NCI-H2227 (cell line): ENCODE results near the gene ADAMTS4.
A peak's percentile ranks its signal among the peaks of the same experiment; 100 is the strongest.

Source experiments
- DNase-seq: peaks from one replicate; lab custom pipeline; 2025; ENCODE audit not compliant: unreplicated experiment; lab: John Stamatoyannopoulos, UW

The ADAMTS4 gene

DNA sequence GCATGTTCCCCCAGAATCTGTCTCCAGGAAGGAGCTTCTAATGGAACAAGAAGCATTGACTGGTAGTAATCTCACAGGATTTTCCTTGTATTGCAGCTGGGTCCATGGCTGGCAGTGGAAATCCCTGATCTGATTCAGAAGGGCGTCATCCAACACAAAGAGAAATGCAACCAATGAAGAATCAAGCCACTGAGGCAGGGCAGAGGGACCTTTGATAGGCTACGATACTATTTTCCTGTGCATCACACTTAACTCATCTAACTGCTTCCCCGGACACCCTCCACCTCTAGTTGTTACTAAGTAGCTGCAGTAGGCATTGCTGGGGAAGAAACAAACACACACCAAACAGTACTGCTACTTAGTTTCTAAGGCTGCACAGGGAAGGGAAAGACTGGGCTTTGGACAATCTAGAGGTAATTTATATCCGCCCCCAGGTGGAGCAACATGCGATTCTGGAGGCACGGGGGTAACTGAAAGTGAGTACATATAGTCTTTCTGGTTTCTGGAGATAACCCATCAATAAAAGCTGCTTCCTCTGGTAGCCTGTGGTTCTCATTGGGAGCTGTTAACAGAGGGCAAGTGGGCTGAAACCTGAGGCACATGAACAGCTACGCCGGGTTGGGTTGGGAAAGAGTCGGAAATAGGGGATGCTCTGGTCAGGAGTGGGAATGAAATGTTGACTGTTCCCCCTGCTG, 40.4 kb downstream of the ADAMTS4 start:
- peak; percentile 46 for DNase-seq

DNA sequence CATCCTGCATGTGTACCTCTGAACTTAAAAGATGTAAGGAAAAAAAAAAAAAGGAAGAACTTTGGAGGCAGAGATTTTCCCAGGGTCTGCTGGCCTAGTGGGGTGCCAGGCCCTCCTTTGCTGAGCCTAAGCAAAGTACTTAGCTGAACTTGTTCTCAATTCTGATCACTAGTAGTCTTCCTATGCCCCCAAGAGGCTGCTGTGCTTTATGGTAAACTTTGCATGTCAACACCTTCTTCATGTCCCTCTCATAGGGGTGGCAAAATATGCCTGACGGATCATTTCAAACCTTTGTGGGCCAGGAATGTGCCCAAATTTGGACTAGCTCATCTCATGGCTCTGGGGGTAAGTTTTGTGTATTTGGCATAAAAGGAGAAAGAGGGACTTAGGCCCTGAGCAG, 41.0 kb downstream of the ADAMTS4 start:
- DNase-seq: no peak

DNA sequence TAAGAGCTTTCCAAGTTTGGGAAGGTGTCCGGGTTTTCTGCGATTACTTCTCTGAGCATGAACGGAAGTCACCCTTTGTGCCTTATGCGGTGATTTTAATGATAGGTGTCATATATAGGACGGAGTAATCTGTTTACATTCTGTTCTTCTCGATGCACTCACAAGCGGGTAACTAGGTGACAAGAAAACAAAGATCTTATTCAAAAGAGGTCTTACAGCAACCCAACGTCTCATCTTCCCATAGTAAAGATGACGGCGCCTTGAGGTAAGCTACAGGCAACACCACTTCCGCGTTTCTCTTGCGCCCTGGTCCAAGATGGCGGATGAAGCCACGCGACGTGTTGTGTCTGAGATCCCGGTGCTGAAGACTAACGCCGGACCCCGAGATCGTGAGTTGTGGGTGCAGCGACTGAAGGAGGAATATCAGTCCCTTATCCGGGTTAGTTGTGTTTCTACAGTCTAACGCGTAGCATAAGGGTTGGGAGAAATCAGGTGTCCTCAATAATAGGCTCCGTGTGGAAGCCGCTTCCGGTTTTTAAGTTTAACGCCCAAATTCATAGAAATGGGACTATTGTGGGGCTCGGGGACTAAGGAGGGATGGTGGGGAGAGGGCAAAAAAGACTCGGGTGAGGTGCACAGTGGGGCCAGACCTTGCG, 45.0 kb downstream of the ADAMTS4 start, which contains the start of gene UFC1:
UFC1 (plus strand) TSS at position 297 of the 656 bp plus-strand sequence; CDS start at position 317, 20 bp downstream.
- peak; percentile 90 for DNase-seq

DNA sequence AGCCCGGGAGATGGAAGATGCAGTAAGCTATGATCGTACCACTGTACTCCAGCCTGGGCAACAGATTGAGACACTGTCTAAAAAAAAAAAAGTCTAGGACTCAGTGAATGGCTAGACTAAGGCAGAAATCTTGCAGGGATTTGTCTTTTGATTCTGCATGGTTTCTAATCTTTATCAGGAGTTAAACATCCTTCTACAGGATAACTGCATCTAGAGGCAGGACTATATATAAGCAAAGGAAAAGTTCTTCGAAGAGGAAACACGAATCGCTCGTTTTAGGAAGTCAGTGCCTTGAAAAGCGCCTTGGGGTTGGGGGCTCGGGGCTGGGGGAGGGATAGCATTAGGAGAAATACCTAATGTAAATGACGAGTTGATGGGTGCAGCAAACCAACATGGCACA, 45.7 kb downstream of the ADAMTS4 start:
- DNase-seq: no peak

DNA sequence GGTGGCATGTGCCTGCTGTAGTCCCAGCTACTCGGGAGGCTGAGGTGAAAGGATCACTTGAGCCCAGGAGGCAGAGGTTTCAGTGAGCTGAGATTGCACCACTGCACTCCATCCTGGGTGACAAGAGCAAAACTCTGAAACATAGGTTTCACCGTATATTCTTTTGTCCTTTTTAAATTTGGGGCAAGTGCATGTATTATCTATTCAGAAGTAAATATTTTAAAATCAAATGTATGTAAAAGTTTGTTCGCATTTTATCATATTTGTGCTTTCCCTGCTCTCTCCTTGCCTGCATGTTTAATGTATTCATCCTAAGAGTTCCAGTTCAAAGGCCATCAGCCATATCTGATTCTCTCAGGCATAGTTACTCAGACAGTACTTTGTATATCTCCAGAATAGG, 53.0 kb downstream of the ADAMTS4 start:
- no peak for DNase-seq

DNA sequence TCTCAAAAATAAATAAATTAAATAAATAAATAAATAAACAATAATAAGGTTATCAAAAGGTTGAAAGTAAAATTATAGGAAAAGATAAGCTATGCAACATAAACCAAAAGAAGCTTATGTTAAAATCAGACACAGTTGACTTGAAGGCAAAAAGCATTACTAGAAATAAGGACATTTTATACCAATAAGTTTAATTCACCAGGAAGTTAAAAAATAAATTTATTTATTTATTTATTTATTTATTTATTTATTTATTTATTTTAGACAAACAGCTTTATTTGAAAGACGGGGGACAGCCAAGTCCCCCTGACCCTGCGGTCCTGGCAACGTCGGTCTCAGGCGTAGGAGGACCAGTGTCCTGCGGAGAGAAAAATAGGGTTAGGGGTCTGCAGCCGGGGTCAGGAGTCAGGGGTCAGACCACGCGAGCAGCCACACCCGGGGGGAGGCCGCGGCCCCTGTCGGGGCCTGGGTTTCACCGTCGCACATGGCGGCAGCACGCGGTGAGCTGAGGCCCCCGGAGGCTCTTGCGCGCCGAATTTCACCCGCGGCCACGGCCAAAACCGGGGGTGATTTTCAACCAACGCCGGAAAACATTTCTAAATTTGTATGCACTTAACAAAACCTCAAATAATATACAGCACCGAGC, 58.0 kb downstream of the ADAMTS4 start:
- no peak for DNase-seq

DNA sequence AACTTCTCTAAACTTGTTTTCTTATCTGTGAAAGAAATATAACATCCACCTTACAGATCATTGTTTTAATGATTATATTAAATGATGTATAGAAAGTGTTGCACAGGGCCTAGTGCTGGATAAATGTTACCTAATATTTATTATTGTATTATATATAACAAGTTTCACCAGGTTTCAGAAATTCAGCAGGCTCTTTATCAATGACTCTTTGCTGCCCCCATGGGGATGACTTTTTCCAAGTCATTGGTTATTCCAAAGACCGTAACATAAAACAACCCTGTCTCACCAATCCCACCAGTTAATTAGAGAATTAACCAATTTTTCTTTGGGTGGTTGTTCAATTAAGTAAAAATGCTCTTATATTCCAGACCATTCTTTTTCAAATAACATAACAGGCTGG, 59.1 kb downstream of the ADAMTS4 start:
- DNase-seq: peak; percentile 36

DNA sequence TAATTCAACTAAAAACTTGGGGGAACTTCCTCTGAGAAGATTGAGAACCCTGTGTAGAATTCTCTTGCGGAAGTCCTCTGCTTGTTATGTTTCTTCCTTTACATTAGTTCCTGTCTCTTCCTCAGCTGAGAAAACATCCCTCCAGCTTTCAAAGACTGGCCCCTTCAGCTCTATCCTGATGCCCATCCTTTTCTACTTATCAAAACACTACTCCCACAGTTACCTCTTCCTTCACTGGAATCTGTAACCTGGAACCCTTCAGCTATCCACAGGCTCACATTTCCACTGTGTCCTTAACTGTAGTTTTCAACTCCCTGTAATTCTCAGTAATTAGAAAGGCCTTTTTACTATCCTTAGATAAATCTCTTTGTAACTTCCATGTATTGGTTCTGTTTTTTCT, 60.4 kb downstream of the ADAMTS4 start:
- DNase-seq: no peak

DNA sequence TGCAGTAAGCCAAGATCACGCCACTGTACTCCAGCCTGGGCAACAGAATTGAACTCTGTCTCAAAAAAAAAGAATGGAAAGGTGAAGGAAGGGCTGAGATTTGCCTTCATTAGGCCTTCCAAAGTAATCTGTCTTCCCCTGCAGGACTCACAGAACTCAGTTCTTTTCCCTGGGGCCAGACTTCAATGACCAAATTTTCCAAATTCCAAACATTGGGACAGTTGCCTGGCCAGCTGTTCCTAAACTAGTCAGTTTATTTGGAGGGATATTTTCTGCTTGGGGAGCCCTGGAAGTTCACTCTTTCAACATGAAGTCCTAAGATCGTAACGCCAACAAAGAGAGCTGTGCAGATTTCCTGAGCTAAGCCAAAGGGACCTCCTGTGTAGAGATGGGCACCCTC, 61.0 kb downstream of the ADAMTS4 start:
- no peak for DNase-seq
